ENCODE results near the gene CAP1. TPM values are rescaled to one million over a fixed set of nuclear protein-coding genes. Genes with fewer than 3 reads are reported as not detected.

The CAP1 gene
- total and polyA plus RNA-seq, 8 donors: 28.5 to 146 (median 57.8) TPM

DNA sequence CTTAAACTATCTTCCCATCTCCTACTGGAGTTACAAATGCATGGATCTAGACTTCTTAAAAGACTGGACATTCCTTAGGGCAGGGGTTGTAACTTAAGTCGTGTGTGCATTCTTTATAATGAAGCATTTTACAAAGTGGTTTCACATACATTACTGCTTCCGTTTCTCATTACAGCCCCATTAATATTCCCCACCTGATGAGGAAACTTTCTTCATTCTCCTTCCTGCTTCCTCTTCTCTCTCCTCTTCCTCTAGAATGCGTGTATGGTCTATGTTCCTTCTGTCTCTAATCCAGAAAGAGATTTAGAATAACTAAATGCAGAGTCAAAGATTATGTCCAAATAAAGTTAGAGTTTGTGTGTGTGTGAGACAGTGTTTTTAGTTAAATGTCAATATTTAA lies 1.8 kb upstream of the CAP1 start:
- DNase-seq (no peak), FAIRE-seq (no peak), ATAC-seq (no peak)
- 62 to 83% methylated on average over 3 of the region's 3 CpGs for WGBS, 2 donors
- Histone ChIP-seq H3K27ac (peak overlapping the region; percentile 44 to 99 (median 94)), H3K4me1 (peaks cover 31 to 43% (median 32%) of the 10 kb centered on the region in 3 donors), H3K4me3 (no peak overlapping the region), H3K9me3 (no peaks in the 10 kb centered on the region), H3K36me3 (no peaks in the 10 kb centered on the region), H3K27me3 (no peaks in the 10 kb centered on the region)
- TF ChIP-seq, protein P1, sequence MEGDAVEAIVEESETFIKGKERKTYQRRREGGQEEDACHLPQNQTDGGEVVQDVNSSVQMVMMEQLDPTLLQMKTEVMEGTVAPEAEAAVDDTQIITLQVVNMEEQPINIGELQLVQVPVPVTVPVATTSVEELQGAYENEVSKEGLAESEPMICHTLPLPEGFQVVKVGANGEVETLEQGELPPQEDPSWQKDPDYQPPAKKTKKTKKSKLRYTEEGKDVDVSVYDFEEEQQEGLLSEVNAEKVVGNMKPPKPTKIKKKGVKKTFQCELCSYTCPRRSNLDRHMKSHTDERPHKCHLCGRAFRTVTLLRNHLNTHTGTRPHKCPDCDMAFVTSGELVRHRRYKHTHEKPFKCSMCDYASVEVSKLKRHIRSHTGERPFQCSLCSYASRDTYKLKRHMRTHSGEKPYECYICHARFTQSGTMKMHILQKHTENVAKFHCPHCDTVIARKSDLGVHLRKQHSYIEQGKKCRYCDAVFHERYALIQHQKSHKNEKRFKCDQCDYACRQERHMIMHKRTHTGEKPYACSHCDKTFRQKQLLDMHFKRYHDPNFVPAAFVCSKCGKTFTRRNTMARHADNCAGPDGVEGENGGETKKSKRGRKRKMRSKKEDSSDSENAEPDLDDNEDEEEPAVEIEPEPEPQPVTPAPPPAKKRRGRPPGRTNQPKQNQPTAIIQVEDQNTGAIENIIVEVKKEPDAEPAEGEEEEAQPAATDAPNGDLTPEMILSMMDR (IDR thresholded peaks at IDR 0.05): no peak
- intact Hi-C loops (cut with DNase I): no loop called here

GRCh38 chr1:40039245-40039756 lies 1.2 kb upstream of the CAP1 start:
- intact Hi-C loops (cut with DNase I): no loop called here
- DNase-seq (peak in 1 of 6 donors; percentile 58), FAIRE-seq (no peak), ATAC-seq (peak; percentile 3 to 20 (median 7))
- TF ChIP-seq, protein P1 (IDR thresholded peaks at IDR 0.05): no peak
- Histone ChIP-seq H3K27ac (peak overlapping the region; percentile 90 to 99 (median 96)), H3K27me3 (no peaks in the 10 kb centered on the region), H3K9me3 (no peaks in the 10 kb centered on the region), H3K4me3 (peak overlapping the region; percentile 79 to 99 (median 89)), H3K4me1 (peaks cover 31 to 49% (median 32%) of the 10 kb centered on the region in 3 donors), H3K36me3 (no peaks in the 10 kb centered on the region)
- WGBS, 2 donors: 0 to 1% methylated on average over 10 of the region's 10 CpGs

DNA sequence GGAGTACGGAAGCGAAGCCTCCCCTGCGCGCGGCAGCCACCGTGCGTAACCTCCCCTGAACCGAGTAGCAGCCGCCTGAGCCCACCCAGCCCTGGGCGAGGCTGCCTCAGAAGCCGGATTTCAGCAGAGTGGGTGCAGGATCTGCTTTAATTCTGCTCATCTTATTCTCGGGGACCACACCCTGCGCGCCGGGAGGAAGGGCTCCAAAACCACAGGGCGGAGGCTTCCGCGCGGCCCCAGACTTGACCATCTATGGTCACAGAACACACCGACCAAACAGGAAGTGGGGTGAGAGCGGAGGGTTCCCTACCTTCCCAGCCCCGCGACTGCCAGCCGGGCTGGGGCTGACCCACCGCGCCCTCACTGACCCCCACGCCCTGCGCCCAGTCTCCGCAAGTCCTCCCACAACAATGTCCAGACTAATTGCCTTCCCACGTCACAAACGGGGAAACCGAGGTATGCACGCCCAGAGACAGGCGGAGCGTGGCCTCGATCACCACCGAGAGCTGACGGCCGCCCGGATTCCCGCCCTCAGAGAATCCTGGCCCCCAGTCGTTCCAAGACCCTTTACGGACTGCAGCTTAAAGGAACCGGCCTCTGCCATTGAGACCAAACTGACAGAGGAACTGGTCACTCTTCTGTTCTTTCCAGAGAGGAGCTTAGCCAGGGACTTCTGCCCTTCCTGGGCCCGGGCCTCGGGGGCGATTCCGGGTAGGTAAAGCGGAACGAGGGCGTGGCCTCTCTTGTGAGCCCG lies 595 bp upstream of the CAP1 start:
- FAIRE-seq: no peak
- 0% methylated on average over 49 to 52 of the region's 52 CpGs for WGBS, 2 donors
- peak overlapping the region; percentile 90 to 99 (median 96) for H3K27ac ChIP-seq
- peak; percentile 46 to 65 (median 58) for ATAC-seq
- H3K36me3 ChIP-seq: no peaks in the 10 kb centered on the region
- intact Hi-C loops (cut with DNase I): no loop called here
- no peaks in the 10 kb centered on the region for H3K27me3 ChIP-seq
- peak overlapping the region; percentile 79 to 99 (median 89) for H3K4me3 ChIP-seq
- TF ChIP-seq, protein P1 (IDR thresholded peaks at IDR 0.05): no peak
- peak; percentile 58 to 88 (median 75) for DNase-seq
- peaks cover 31 to 55% (median 32%) of the 10 kb centered on the region in 3 donors for H3K4me1 ChIP-seq
- no peaks in the 10 kb centered on the region for H3K9me3 ChIP-seq

DNA sequence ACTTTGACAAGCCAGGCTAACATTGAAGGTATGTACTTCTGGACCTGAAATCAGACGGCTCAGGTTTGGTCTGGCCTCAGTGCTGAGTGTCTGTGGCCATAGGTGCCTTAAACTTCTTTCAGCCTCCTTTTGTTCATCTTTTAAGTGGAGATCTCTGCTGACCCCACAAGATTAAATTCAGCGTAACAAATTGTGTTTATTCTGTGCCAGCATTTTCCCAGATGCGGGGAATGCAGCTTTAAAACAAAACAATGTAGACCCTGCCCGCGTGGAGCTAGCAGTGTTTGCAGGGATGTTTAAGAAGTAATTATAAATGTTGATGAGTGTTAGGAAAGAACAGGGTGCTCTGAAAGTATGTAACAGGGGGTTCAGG lies 923 bp downstream of the CAP1 start:
- Histone ChIP-seq H3K27ac (no peak overlapping the region), H3K27me3 (no peaks in the 10 kb centered on the region), H3K4me3 (peak overlapping the region; percentile 79 to 99 (median 94)), H3K4me1 (peaks cover 27 to 50% (median 27%) of the 10 kb centered on the region in 3 donors), H3K36me3 (no peaks in the 10 kb centered on the region), H3K9me3 (no peaks in the 10 kb centered on the region)
- intact Hi-C loops (cut with DNase I): no loop called here
- ATAC-seq (no peak), FAIRE-seq (no peak), DNase-seq (no peak)
- WGBS, 2 donors: 7 to 10% methylated on average over 5 of the region's 5 CpGs
- TF ChIP-seq, protein P1 (IDR thresholded peaks at IDR 0.05): no peak

DNA sequence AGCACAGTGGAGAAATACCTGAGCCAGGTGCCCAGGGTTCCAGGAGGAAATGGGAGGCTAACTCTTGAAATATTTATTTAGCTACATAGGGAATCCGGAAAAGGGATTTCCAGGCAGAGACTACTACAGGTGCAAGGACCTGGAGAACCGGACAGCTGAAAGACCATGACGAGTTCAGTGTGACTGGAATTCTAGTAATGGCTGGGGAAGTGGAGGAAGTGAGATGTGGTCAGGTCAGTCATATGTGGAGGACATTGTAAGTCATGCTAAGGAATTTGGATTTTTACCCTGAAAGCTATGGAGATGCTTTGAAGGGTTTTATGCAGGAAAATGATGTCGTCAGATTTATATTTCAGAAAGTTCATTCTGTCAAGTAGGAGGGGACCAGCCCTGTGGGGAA lies 1.8 kb downstream of the CAP1 start:
- H3K9me3 ChIP-seq: no peaks in the 10 kb centered on the region
- peaks cover 18 to 46% (median 19%) of the 10 kb centered on the region in 3 donors for H3K4me1 ChIP-seq
- FAIRE-seq: no peak
- 67 to 68% methylated on average over 4 of the region's 4 CpGs for WGBS, 2 donors
- intact Hi-C loops (cut with DNase I): no loop called here
- no peak for DNase-seq
- TF ChIP-seq, protein P1 (IDR thresholded peaks at IDR 0.05): no peak
- no peak for ATAC-seq
- no peak overlapping the region for H3K27ac ChIP-seq
- no peaks in the 10 kb centered on the region for H3K36me3 ChIP-seq
- H3K27me3 ChIP-seq: no peaks in the 10 kb centered on the region
- H3K4me3 ChIP-seq: peak overlapping the region in 1 of 4 donors; percentile 98
